MM.1S (cell line): ENCODE measurements around the gene SLC38A3.
A peak's percentile ranks its signal among the peaks of the same experiment; 100 is the strongest.

Experiments
- DNase-seq: peaks from one replicate; pipeline ENCODE4 v3.0.0-alpha.2; 2015
- H2AFZ ChIP-seq: fragments of 300-600 bp; sonication (generic); 2 replicates; pipeline ENCODE4 v1.6.0; 2016; ENCODE audit warnings: antibody characterized with exemption, low read length
- H3F3A ChIP-seq: fragments of 300-600 bp; sonication (generic); 2 replicates; pipeline ENCODE4 v1.6.1; 2016; ENCODE audit warnings: mild to moderate bottlenecking, antibody characterized with exemption, low read length, moderate library complexity, mixed read lengths; ENCODE audit not compliant: insufficient read depth
- H3K27ac ChIP-seq: fragments of 300-600 bp; sonication (generic); 2 replicates; pipeline ENCODE4 v1.5.1; 2016; ENCODE audit warnings: mild to moderate bottlenecking, low read length
- H3K27me3 ChIP-seq: fragments of 300-600 bp; sonication (generic); replicated peaks from 2 replicates; pipeline ENCODE4 v1.6.0; 2016; ENCODE audit warnings: low read length; ENCODE audit not compliant: insufficient read depth
- H3K36me3 ChIP-seq: fragments of 300-600 bp; sonication (generic); replicated peaks from 2 replicates; pipeline ENCODE4 v1.6.1; 2016; ENCODE audit warnings: mild to moderate bottlenecking, low read length, mixed read lengths; ENCODE audit not compliant: insufficient read depth
- H3K4me1 ChIP-seq: fragments of 300-600 bp; sonication (generic); 2 replicates; pipeline ENCODE4 v1.6.1; 2016; ENCODE audit warnings: low read length, mixed read lengths
- H3K4me2 ChIP-seq: fragments of 300-600 bp; sonication (generic); 2 replicates; pipeline ENCODE4 v1.6.0; 2016; ENCODE audit warnings: low read depth, low read length
- H3K4me3 ChIP-seq: fragments of 300-600 bp; sonication (generic); 2 replicates; pipeline ENCODE4 v1.5.1; 2016; ENCODE audit warnings: low read length, mixed read lengths
- H3K79me2 ChIP-seq: fragments of 300-600 bp; sonication (generic); 2 replicates; pipeline ENCODE4 v1.6.1; 2016; ENCODE audit warnings: mixed run types, low read length, mixed read lengths
- H3K9ac ChIP-seq: fragments of 300-600 bp; sonication (generic); 2 replicates; pipeline ENCODE4 v1.6.1; 2016; ENCODE audit warnings: low read length, mixed read lengths
- H3K9me2 ChIP-seq: fragments of 300-600 bp; sonication (generic); replicated peaks from 2 replicates; pipeline ENCODE4 v1.6.1; 2016; ENCODE audit warnings: mild to moderate bottlenecking, low read length, mixed read lengths; ENCODE audit not compliant: insufficient read depth
- H3K9me3 ChIP-seq: fragments of 300-600 bp; sonication (generic); replicated peaks from 2 replicates; pipeline ENCODE4 v1.6.1; 2016; ENCODE audit warnings: mild to moderate bottlenecking, low read length, mixed read lengths; ENCODE audit not compliant: insufficient read depth
- H4K20me1 ChIP-seq: fragments of 300-600 bp; sonication (generic); 2 replicates; pipeline ENCODE4 v1.6.1; 2016; ENCODE audit warnings: mild to moderate bottlenecking, low read length, moderate library complexity, mixed read lengths; ENCODE audit not compliant: insufficient read depth
- CTCF ChIP-seq: fragments of 300-600 bp; sonication (generic); IDR thresholded peaks from 2 replicates; pipeline ENCODE4 v1.5.1; 2016; ENCODE audit warnings: antibody characterized with exemption, low read length, mixed read lengths
- EZH2 ChIP-seq: fragments of 300-600 bp; sonication (generic); optimal IDR thresholded peaks from 2 replicates; pipeline ENCODE3; 2017; ENCODE audit warnings: low read depth, mild to moderate bottlenecking, antibody characterized with exemption, low read length, mixed read lengths
- EZH2phosphoT487 ChIP-seq: fragments of 300-600 bp; sonication (generic); IDR thresholded peaks from 2 replicates; pipeline ENCODE4 v1.6.1; 2018; ENCODE audit warnings: antibody characterized with exemption, low read length

Gene SLC38A3

GRCh38 chr3:50186096-50186495, 19.0 kb upstream of the SLC38A3 start:
- Histone ChIP-seq H2AFZ (no peak overlapping the region), H3K9ac (no peak overlapping the region), H3K27me3 (peaks cover 52% of the 10 kb centered on the region), H3K4me2 (no peak overlapping the region), H3K4me3 (no peak overlapping the region), H3K36me3 (no peaks in the 10 kb centered on the region), H3K9me3 (no peaks in the 10 kb centered on the region), H3K9me2 (no peaks in the 10 kb centered on the region), H3K79me2 (no peaks in the 10 kb centered on the region), H4K20me1 (no peaks in the 10 kb centered on the region), H3K4me1 (no peaks in the 10 kb centered on the region), H3F3A (no peaks in the 10 kb centered on the region), H3K27ac (no peak overlapping the region)
- no peak for DNase-seq
- TF ChIP-seq EZH2phosphoT487: no peak
- no peak for TF ChIP-seq EZH2
- TF ChIP-seq CTCF: no peak

GRCh38 chr3:50187750-50188149, 17.3 kb upstream of the SLC38A3 start:
- DNase-seq: no peak
- TF ChIP-seq EZH2: no peak
- TF ChIP-seq CTCF: no peak
- no peak for TF ChIP-seq EZH2phosphoT487
- no peaks in the 10 kb centered on the region for H3F3A ChIP-seq
- H3K9ac ChIP-seq: no peak overlapping the region
- no peaks in the 10 kb centered on the region for H3K79me2 ChIP-seq
- no peaks in the 10 kb centered on the region for H3K36me3 ChIP-seq
- no peaks in the 10 kb centered on the region for H3K9me3 ChIP-seq
- no peak overlapping the region for H3K27ac ChIP-seq
- H3K4me2 ChIP-seq: no peak overlapping the region
- no peaks in the 10 kb centered on the region for H3K9me2 ChIP-seq
- no peak overlapping the region for H2AFZ ChIP-seq
- no peaks in the 10 kb centered on the region for H4K20me1 ChIP-seq
- no peaks in the 10 kb centered on the region for H3K4me1 ChIP-seq
- H3K27me3 ChIP-seq: peaks cover 61% of the 10 kb centered on the region
- H3K4me3 ChIP-seq: no peak overlapping the region

- Histone ChIP-seq H3K9me3 (no peaks in the 10 kb centered on the region), H3K36me3 (no peaks in the 10 kb centered on the region), H3F3A (no peaks in the 10 kb centered on the region), H4K20me1 (no peaks in the 10 kb centered on the region), H3K4me1 (no peaks in the 10 kb centered on the region), H3K79me2 (no peaks in the 10 kb centered on the region), H3K4me3 (no peak overlapping the region), H3K27ac (no peak overlapping the region), H3K9me2 (no peaks in the 10 kb centered on the region), H2AFZ (no peak overlapping the region), H3K9ac (no peak overlapping the region), H3K27me3 (peaks cover 60% of the 10 kb centered on the region), H3K4me2 (no peak overlapping the region)
- peak; percentile 32 for DNase-seq
- TF ChIP-seq EZH2phosphoT487: no peak
- TF ChIP-seq CTCF: peak; percentile 47
- TF ChIP-seq EZH2: no peak
Measured at GRCh38 chr3:50189274-50189673, 15.8 kb upstream of the SLC38A3 start.

- Histone ChIP-seq H3K4me1 (no peaks in the 10 kb centered on the region), H3K9ac (no peak overlapping the region), H3K79me2 (no peaks in the 10 kb centered on the region), H3K36me3 (no peaks in the 10 kb centered on the region), H3K27me3 (peaks cover 58% of the 10 kb centered on the region), H4K20me1 (no peaks in the 10 kb centered on the region), H3K27ac (no peak overlapping the region), H2AFZ (no peak overlapping the region), H3K4me2 (no peak overlapping the region), H3K9me3 (no peaks in the 10 kb centered on the region), H3F3A (no peaks in the 10 kb centered on the region), H3K4me3 (no peak overlapping the region), H3K9me2 (no peaks in the 10 kb centered on the region)
- TF ChIP-seq EZH2phosphoT487 (no peak), CTCF (no peak), EZH2 (no peak)
- DNase-seq: no peak
Measured at GRCh38 chr3:50189989-50190388, 15.1 kb upstream of the SLC38A3 start.
